ENCODE measurements around the gene PFN3.

Gene PFN3

GRCh38 chr5:177357146-177357458, 43.4 kb downstream of the PFN3 start:
- Histone ChIP-seq H3K4me2 (ENCODE audit: low read length) (peak overlapping the region; percentile 98), H3K79me2 (ENCODE audit: low read length) (peaks cover 9% of the 10 kb centered on the region; the same call in 1 of the 2 replicates), H3K27ac (ENCODE audit: low read length) (no peak overlapping the region), H2AFZ (ENCODE audit: low read depth, low read length) (peak overlapping the region; percentile 85), H3K36me3 (replicated peaks; ENCODE audit: low read depth, low read length) (no peaks in the 10 kb centered on the region), H3K27me3 (ENCODE audit: low read depth, low read length) (no peaks in the 10 kb centered on the region), H3K9ac (ENCODE audit: low read length) (peak overlapping the region; percentile 75; the same call in 1 of the 2 replicates), H3K9me3 (ENCODE audit: insufficient read depth, low read length) (no peaks in the 10 kb centered on the region), H3K4me3 (ENCODE audit: low read length) (peak overlapping the region; percentile 91), H3K4me1 (ENCODE audit: low read length) (peaks cover 27% of the 10 kb centered on the region), H4K20me1 (ENCODE audit: insufficient read depth, low read length) (no peaks in the 10 kb centered on the region)
- TF ChIP-seq CTCF (IDR thresholded peaks at IDR 0.05; ENCODE audit: low read depth, low read length): no peak

- Histone ChIP-seq H4K20me1 (ENCODE audit: insufficient read depth, low read length) (no peaks in the 10 kb centered on the region), H3K79me2 (ENCODE audit: low read length) (peaks cover 9% of the 10 kb centered on the region; the same call in 1 of the 2 replicates), H3K27me3 (ENCODE audit: low read depth, low read length) (no peaks in the 10 kb centered on the region), H3K4me3 (ENCODE audit: low read length) (no peak overlapping the region), H3K9ac (ENCODE audit: low read length) (no peak overlapping the region), H2AFZ (ENCODE audit: low read depth, low read length) (no peak overlapping the region), H3K36me3 (replicated peaks; ENCODE audit: low read depth, low read length) (no peaks in the 10 kb centered on the region), H3K27ac (ENCODE audit: low read length) (no peak overlapping the region), H3K9me3 (ENCODE audit: insufficient read depth, low read length) (no peaks in the 10 kb centered on the region), H3K4me2 (ENCODE audit: low read length) (peak overlapping the region; percentile 98), H3K4me1 (ENCODE audit: low read length) (peaks cover 25% of the 10 kb centered on the region)
- TF ChIP-seq CTCF (IDR thresholded peaks at IDR 0.05; ENCODE audit: low read depth, low read length) (no peak), EZH2phosphoT487 (IDR thresholded peaks at IDR 0.05; ENCODE audit: low read depth) (no peak)
These were observed 43.7 kb downstream of the PFN3 start for GRCh38 chr5:177356746-177357145.

DNA sequence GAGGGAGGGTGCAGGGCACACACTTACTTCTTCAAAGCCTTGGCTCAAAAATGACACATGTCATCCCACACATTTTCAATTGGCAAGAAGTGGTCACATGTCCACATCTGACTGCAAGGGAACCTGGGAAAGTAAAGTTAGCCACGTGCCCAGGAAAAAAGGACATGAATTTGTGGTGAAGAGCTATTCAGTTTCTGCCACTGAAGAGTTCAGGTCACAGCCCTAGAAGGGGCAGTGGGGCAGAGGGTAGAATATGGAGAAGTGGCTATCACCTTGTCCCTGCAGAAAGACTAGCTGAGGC, 44.6 kb downstream of the PFN3 start:
- H3K4me2 ChIP-seq (ENCODE audit: low read length): no peak overlapping the region
- H3K9ac ChIP-seq (ENCODE audit: low read length): no peak overlapping the region
- H3K9me3 ChIP-seq (ENCODE audit: insufficient read depth, low read length): no peaks in the 10 kb centered on the region
- TF ChIP-seq EZH2phosphoT487 (IDR thresholded peaks at IDR 0.05; ENCODE audit: low read depth): no peak
- no peak for TF ChIP-seq CTCF (IDR thresholded peaks at IDR 0.05; ENCODE audit: low read depth, low read length)
- no peaks in the 10 kb centered on the region for H3K36me3 ChIP-seq (replicated peaks; ENCODE audit: low read depth, low read length)
- H3K27me3 ChIP-seq (ENCODE audit: low read depth, low read length): no peaks in the 10 kb centered on the region
- no peaks in the 10 kb centered on the region for H4K20me1 ChIP-seq (ENCODE audit: insufficient read depth, low read length)
- no peak overlapping the region for H3K27ac ChIP-seq (ENCODE audit: low read length)
- peaks cover 25% of the 10 kb centered on the region for H3K4me1 ChIP-seq (ENCODE audit: low read length)
- no peak overlapping the region for H3K4me3 ChIP-seq (ENCODE audit: low read length)
- peaks cover 15% of the 10 kb centered on the region for H3K79me2 ChIP-seq (ENCODE audit: low read length)
- H2AFZ ChIP-seq (ENCODE audit: low read depth, low read length): no peak overlapping the region

- no peak for TF ChIP-seq CTCF (IDR thresholded peaks at IDR 0.05; ENCODE audit: low read depth, low read length)
- TF ChIP-seq EZH2phosphoT487 (IDR thresholded peaks at IDR 0.05; ENCODE audit: low read depth): no peak
- Histone ChIP-seq H3K4me3 (ENCODE audit: low read length) (no peak overlapping the region), H3K36me3 (replicated peaks; ENCODE audit: low read depth, low read length) (no peaks in the 10 kb centered on the region), H3K79me2 (ENCODE audit: low read length) (peaks cover 20% of the 10 kb centered on the region), H3K9me3 (ENCODE audit: insufficient read depth, low read length) (no peaks in the 10 kb centered on the region), H4K20me1 (ENCODE audit: insufficient read depth, low read length) (no peaks in the 10 kb centered on the region), H3K27me3 (ENCODE audit: low read depth, low read length) (no peaks in the 10 kb centered on the region), H3K27ac (ENCODE audit: low read length) (no peak overlapping the region), H3K4me1 (ENCODE audit: low read length) (peaks cover 29% of the 10 kb centered on the region), H3K9ac (ENCODE audit: low read length) (no peak overlapping the region), H3K4me2 (ENCODE audit: low read length) (no peak overlapping the region), H2AFZ (ENCODE audit: low read depth, low read length) (no peak overlapping the region)
These were observed 45.1 kb downstream of the PFN3 start for GRCh38 chr5:177355162-177355867.

Measured in OCI-LY3 (cell line).